ENCODE results near the gene GBGT1.

DNA sequence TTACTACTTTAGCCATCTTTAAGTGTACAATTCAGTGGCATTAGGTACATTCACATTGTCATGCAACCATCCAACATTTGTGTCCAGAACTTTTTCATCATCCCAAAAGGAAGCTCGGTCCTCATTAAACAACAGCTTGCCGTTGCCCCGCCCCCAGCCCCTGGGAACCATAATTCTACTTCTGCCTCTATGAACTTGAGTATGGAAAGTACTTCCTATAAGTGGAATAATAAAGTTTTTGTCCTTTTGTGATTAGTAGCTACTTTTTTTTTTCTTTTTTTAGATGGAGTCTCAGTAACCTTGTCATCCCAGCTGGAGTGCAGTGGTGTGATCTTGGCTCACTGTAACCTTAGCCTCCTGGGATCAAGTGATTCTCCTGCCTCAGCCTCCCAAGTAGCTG is 5.0 kb downstream of the GBGT1 start:
- TF ChIP-seq, protein P1, sequence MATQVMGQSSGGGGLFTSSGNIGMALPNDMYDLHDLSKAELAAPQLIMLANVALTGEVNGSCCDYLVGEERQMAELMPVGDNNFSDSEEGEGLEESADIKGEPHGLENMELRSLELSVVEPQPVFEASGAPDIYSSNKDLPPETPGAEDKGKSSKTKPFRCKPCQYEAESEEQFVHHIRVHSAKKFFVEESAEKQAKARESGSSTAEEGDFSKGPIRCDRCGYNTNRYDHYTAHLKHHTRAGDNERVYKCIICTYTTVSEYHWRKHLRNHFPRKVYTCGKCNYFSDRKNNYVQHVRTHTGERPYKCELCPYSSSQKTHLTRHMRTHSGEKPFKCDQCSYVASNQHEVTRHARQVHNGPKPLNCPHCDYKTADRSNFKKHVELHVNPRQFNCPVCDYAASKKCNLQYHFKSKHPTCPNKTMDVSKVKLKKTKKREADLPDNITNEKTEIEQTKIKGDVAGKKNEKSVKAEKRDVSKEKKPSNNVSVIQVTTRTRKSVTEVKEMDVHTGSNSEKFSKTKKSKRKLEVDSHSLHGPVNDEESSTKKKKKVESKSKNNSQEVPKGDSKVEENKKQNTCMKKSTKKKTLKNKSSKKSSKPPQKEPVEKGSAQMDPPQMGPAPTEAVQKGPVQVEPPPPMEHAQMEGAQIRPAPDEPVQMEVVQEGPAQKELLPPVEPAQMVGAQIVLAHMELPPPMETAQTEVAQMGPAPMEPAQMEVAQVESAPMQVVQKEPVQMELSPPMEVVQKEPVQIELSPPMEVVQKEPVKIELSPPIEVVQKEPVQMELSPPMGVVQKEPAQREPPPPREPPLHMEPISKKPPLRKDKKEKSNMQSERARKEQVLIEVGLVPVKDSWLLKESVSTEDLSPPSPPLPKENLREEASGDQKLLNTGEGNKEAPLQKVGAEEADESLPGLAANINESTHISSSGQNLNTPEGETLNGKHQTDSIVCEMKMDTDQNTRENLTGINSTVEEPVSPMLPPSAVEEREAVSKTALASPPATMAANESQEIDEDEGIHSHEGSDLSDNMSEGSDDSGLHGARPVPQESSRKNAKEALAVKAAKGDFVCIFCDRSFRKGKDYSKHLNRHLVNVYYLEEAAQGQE (IDR thresholded peaks at IDR 0.05; ENCODE audit: low read depth, low read length): no peak
- TF ChIP-seq, protein P2, sequence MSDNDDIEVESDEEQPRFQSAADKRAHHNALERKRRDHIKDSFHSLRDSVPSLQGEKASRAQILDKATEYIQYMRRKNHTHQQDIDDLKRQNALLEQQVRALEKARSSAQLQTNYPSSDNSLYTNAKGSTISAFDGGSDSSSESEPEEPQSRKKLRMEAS (IDR thresholded peaks at IDR 0.05; ENCODE audit: low read depth): no peak
- TF ChIP-seq RFX5 (IDR thresholded peaks at IDR 0.05; ENCODE audit: low read length) (no peak), TAF1 (IDR thresholded peaks at IDR 0.05; ENCODE audit: borderline replicate concordance, low read depth, low read length) (no peak), GABPA (IDR thresholded peaks at IDR 0.05; ENCODE audit: low read depth) (no peak), JUND (IDR thresholded peaks at IDR 0.05) (no peak), RAD21 (IDR thresholded peaks at IDR 0.05; ENCODE audit: low read length) (no peak), POLR2AphosphoS5 (IDR thresholded peaks at IDR 0.05; ENCODE audit: low read depth, low read length) (no peak), MXI1 (IDR thresholded peaks at IDR 0.05; ENCODE audit: low read depth, low read length) (no peak), FOXJ3 (CRISPR knock-in tag; IDR thresholded peaks at IDR 0.05) (no peak), RXRA (IDR thresholded peaks at IDR 0.05; ENCODE audit: borderline replicate concordance, low read depth) (no peak)
- TF ChIP-seq, protein P3, sequence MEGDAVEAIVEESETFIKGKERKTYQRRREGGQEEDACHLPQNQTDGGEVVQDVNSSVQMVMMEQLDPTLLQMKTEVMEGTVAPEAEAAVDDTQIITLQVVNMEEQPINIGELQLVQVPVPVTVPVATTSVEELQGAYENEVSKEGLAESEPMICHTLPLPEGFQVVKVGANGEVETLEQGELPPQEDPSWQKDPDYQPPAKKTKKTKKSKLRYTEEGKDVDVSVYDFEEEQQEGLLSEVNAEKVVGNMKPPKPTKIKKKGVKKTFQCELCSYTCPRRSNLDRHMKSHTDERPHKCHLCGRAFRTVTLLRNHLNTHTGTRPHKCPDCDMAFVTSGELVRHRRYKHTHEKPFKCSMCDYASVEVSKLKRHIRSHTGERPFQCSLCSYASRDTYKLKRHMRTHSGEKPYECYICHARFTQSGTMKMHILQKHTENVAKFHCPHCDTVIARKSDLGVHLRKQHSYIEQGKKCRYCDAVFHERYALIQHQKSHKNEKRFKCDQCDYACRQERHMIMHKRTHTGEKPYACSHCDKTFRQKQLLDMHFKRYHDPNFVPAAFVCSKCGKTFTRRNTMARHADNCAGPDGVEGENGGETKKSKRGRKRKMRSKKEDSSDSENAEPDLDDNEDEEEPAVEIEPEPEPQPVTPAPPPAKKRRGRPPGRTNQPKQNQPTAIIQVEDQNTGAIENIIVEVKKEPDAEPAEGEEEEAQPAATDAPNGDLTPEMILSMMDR (IDR thresholded peaks at IDR 0.05): no peak
- TF ChIP-seq, protein P4, sequence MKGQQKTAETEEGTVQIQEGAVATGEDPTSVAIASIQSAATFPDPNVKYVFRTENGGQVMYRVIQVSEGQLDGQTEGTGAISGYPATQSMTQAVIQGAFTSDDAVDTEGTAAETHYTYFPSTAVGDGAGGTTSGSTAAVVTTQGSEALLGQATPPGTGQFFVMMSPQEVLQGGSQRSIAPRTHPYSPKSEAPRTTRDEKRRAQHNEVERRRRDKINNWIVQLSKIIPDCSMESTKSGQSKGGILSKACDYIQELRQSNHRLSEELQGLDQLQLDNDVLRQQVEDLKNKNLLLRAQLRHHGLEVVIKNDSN (IDR thresholded peaks at IDR 0.05; ENCODE audit: borderline replicate concordance, low read depth): no peak
